ENCODE data around the gene ITGB7. TPM values are rescaled to one million over a fixed set of nuclear protein-coding genes. Genes with fewer than 3 reads are reported as not detected.
"Not testable (repeated sequence)": the region's sequence is repeated elsewhere in the genome, so short reads cannot be mapped to it uniquely, and the experiment has no call there.

Gene ITGB7
- total RNA-seq, 4 donors from 2014 or later, result 2.9 to 29.1 (median 6.8) TPM

DNA sequence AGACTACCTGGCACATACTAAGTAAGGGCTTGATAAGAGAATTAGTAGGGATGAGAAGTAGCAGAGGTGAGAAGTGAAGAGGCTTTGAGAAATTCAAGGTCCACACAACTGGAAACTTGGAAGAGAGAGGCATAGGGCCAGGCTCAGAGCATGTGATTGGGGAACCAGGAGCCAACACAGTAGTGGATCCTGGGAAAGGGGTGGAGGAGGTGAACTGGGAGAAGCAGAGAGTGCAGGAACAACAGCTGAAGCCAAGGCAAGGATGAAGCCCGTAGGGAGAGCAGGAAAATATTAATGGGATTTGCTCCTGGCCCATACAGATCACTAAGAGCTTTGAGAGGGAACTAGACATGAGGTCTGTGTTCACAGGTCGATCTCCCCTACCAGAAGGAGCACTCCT, 1.4 kb upstream of the ITGB7 start:
- peaks cover 41% of the 10 kb centered on the region for H3K36me3 ChIP-seq
- no peaks in the 10 kb centered on the region for H3K27me3 ChIP-seq
- TF ChIP-seq, protein P1, sequence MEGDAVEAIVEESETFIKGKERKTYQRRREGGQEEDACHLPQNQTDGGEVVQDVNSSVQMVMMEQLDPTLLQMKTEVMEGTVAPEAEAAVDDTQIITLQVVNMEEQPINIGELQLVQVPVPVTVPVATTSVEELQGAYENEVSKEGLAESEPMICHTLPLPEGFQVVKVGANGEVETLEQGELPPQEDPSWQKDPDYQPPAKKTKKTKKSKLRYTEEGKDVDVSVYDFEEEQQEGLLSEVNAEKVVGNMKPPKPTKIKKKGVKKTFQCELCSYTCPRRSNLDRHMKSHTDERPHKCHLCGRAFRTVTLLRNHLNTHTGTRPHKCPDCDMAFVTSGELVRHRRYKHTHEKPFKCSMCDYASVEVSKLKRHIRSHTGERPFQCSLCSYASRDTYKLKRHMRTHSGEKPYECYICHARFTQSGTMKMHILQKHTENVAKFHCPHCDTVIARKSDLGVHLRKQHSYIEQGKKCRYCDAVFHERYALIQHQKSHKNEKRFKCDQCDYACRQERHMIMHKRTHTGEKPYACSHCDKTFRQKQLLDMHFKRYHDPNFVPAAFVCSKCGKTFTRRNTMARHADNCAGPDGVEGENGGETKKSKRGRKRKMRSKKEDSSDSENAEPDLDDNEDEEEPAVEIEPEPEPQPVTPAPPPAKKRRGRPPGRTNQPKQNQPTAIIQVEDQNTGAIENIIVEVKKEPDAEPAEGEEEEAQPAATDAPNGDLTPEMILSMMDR (IDR thresholded peaks at IDR 0.05), result no peak
- TF ChIP-seq POLR2AphosphoS5 (IDR thresholded peaks at IDR 0.05) (no peak), EP300 (IDR thresholded peaks at IDR 0.05) (no peak), POLR2A (IDR thresholded peaks at IDR 0.05) (no peak)
- no peak overlapping the region for H3K4me3 ChIP-seq
- peaks cover 32% of the 10 kb centered on the region for H3K4me1 ChIP-seq
- no peaks in the 10 kb centered on the region for H3K9me3 ChIP-seq
- no peak overlapping the region for H3K27ac ChIP-seq
- peak in 1 of 2 donors; percentile 46 for DNase-seq (ENCODE audit: low spot score in 2 of 2)
- WGBS, result 34% methylated on average over 2 of the region's 2 CpGs

DNA sequence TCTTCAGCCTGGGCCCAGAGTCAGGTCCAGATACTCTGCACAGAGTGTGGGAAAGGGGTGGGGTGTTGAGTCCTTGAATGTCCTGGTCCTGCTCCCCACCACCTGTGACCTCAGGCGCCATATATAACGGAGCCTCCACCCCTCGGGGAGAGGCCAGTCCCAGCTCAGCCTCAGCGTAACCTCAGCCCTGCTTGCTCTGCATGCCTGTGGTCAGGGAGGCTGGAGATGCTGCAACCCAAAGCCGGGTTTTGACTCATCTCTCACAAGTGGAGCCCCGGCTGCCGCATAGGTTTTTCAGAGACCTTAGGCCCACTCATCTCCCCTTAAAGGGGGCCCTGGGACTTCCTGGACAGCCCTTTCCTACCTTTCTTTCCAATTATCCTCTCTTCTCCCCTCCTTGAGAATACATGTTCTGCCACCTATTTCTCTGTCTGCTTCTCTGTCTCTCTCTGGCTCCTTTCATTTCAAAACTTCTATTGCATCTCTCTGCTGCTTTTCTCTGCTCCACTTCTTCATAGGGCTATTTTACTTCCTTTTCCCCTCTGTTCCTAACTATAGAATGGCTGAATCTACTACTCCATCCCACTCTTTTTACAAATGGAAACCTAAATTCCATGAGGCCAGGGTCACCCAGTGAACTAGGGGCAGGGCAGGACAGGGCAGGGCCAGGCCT, 1.2 kb downstream of the ITGB7 start:
- H3K4me1 ChIP-seq, result peaks cover 32% of the 10 kb centered on the region
- TF ChIP-seq POLR2A (IDR thresholded peaks at IDR 0.05) (no peak), POLR2AphosphoS5 (IDR thresholded peaks at IDR 0.05) (no peak)
- TF ChIP-seq, protein P1 (IDR thresholded peaks at IDR 0.05), result no peak
- no peaks in the 10 kb centered on the region for H3K27me3 ChIP-seq
- WGBS, result 46% methylated on average over 7 of the region's 7 CpGs
- H3K36me3 ChIP-seq, result peaks cover 15% of the 10 kb centered on the region
- H3K4me3 ChIP-seq, result no peak overlapping the region
- no peaks in the 10 kb centered on the region for H3K9me3 ChIP-seq
- DNase-seq (ENCODE audit: low spot score in 2 of 2), result peak; percentile 58 to 79
- no peak overlapping the region for H3K27ac ChIP-seq

DNA sequence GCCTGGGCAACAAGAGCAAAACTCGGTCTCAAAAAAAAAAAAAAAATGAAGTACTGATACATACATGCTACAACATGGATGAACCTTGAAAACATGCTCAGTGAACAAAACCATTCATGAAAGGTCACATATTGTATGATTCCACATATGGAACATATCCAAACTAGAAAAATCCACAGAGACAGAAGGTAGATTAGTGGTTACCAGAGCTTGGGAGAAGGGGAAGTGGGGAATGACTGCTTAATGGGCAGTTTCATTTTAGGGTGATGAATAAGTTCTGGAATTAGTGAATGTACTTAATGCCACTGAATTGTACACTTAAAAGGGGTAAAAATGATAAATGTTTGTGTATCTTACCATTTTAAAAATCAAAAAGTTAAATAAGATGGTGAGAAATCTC, 2.7 kb downstream of the ITGB7 start:
- no peak for TF ChIP-seq EP300 (IDR thresholded peaks at IDR 0.05)
- no peak for TF ChIP-seq POLR2A (IDR thresholded peaks at IDR 0.05)
- TF ChIP-seq, protein P1 (IDR thresholded peaks at IDR 0.05), result no peak
- TF ChIP-seq POLR2AphosphoS5 (IDR thresholded peaks at IDR 0.05), result no peak
- 100% methylated on average over 1 of the region's 1 CpG for WGBS
- H3K9me3 ChIP-seq, result no peaks in the 10 kb centered on the region
- no peak overlapping the region for H3K27ac ChIP-seq
- H3K4me1 ChIP-seq, result peaks cover 29% of the 10 kb centered on the region
- H3K36me3 ChIP-seq, result no peaks in the 10 kb centered on the region
- no peaks in the 10 kb centered on the region for H3K27me3 ChIP-seq
- no peak for DNase-seq (ENCODE audit: low spot score in 2 of 2)
- H3K4me3 ChIP-seq, result no peak overlapping the region

DNA sequence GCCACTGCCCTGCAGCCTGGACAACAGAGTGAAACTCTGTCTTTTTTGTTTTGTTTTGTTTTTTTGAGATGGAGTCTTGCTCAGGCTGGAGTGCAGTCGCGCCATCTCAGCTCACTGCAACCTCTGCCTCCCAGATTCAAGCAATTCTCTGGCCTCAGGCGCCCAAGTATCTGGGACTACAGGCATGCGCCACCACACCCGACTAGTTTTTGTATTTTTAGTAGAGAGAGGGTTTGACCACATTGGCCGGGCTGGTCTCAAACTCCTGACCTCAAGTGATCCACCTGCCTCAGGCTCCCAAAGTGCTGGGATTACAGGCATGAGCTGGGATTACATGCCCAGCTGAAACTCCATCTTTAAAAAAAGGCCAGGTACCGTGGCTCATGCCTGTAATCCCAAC, 4.7 kb downstream of the ITGB7 start:
- H3K27ac ChIP-seq, result not testable (repeated sequence)

DNA sequence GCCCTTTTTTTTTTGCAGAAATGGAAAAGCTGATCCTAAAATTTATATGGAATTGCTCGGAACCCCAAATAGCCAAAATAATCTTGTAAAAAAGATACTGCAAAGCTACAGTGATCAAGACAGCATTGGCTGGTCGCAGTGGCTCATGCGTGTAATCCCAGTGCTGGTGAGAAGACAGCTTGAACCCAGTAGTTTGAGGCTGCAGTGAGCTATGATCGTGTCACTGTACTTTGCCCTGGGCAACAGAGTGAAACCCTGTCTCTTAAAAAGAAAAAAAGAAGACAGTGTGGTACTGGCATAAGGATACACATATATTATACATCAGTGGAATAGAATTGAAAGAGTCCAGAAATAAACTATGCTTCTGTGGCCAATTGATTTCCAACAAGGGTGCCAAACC, 5.4 kb downstream of the ITGB7 start:
- Histone ChIP-seq H3K4me3 (no peak overlapping the region), H3K9me3 (no peaks in the 10 kb centered on the region), H3K36me3 (no peaks in the 10 kb centered on the region), H3K4me1 (peaks cover 16% of the 10 kb centered on the region), H3K27ac (no peak overlapping the region), H3K27me3 (no peaks in the 10 kb centered on the region)
- TF ChIP-seq, protein P1 (IDR thresholded peaks at IDR 0.05), result no peak
- TF ChIP-seq POLR2AphosphoS5 (IDR thresholded peaks at IDR 0.05) (no peak), POLR2A (IDR thresholded peaks at IDR 0.05) (no peak), EP300 (IDR thresholded peaks at IDR 0.05) (no peak)
- WGBS, result 85% methylated on average over 4 of the region's 4 CpGs
- DNase-seq (ENCODE audit: low spot score in 2 of 2), result no peak

More for the DNA sequence above, 4.7 kb downstream of the ITGB7 start:
- H3K27me3 ChIP-seq; DNase-seq (ENCODE audit: low spot score in 2 of 2); H3K9me3 ChIP-seq; H3K36me3 ChIP-seq; H3K4me3 ChIP-seq: not testable (repeated sequence)
- 88% methylated on average over 7 of the region's 7 CpGs for WGBS
- H3K4me1 ChIP-seq, result peaks cover 22% of the 10 kb centered on the region

DNA sequence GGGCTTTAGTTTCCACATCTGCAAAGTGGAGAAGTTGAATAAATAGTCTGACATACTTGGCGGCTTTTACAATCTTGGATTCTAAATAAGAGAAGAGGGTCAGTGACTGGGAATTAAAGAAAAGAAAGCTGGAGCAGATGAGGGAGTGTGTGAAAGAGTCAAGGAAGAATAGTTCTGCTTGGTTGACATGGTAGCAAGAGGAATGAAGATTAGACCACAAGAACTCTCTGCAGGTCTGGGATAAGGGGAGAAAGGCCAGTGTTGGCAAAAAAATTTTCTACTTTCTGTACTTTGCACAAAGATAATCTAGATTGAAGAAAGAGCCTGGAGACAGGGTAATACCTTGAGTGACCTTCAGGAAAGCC, 5.9 kb downstream of the ITGB7 start:
- Histone ChIP-seq H3K9me3 (no peaks in the 10 kb centered on the region), H3K27me3 (no peaks in the 10 kb centered on the region), H3K4me1 (peaks cover 12% of the 10 kb centered on the region), H3K27ac (no peak overlapping the region), H3K4me3 (no peak overlapping the region), H3K36me3 (no peaks in the 10 kb centered on the region)
- no peak for TF ChIP-seq POLR2AphosphoS5 (IDR thresholded peaks at IDR 0.05)
- TF ChIP-seq, protein P1 (IDR thresholded peaks at IDR 0.05), result no peak
- no peak for TF ChIP-seq POLR2A (IDR thresholded peaks at IDR 0.05)
- no peak for TF ChIP-seq EP300 (IDR thresholded peaks at IDR 0.05)
- DNase-seq (ENCODE audit: low spot score in 2 of 2), result no peak
- WGBS, result 77% methylated on average over 1 of the region's 1 CpG
